Ishikawa (cell line): ENCODE data around the gene IFI35.

Experiments used
- CEBPB ChIP-seq: IDR thresholded peaks from 2 replicates; pipeline ENCODE4 v1.6.1; 2012
- CREB1 ChIP-seq: IDR thresholded peaks from 2 replicates; pipeline ENCODE4 v1.6.1; 2012; ENCODE audit warnings: low read depth
- EGR1 ChIP-seq: IDR thresholded peaks from 2 replicates; pipeline ENCODE4 v1.6.1; 2012
- EP300 ChIP-seq: IDR thresholded peaks from 2 replicates; pipeline ENCODE4 v1.6.1; 2012; ENCODE audit warnings: borderline replicate concordance
- FOXM1 ChIP-seq: IDR thresholded peaks from 2 replicates; pipeline ENCODE4 v1.6.1; 2012; ENCODE audit warnings: low read depth, borderline replicate concordance
- NFIC ChIP-seq: IDR thresholded peaks from 2 replicates; pipeline ENCODE4 v1.6.1; 2012
- RAD21 ChIP-seq: IDR thresholded peaks from 2 replicates; pipeline ENCODE4 v1.6.1; 2012; ENCODE audit warnings: low read depth
- TAF1 ChIP-seq: IDR thresholded peaks from 2 replicates; pipeline ENCODE4 v1.6.1; 2012; ENCODE audit warnings: low read depth, mild to moderate bottlenecking
- TCF12 ChIP-seq: IDR thresholded peaks from 2 replicates; pipeline ENCODE4 v1.6.1; 2012; ENCODE audit warnings: low read depth
- TEAD4 ChIP-seq: IDR thresholded peaks from 2 replicates; pipeline ENCODE4 v1.6.1; 2012
- YY1 ChIP-seq: IDR thresholded peaks from 2 replicates; pipeline ENCODE4 v1.6.1; 2012; ENCODE audit warnings: low read depth
- ZBTB7A ChIP-seq: IDR thresholded peaks from 2 replicates; pipeline ENCODE4 v1.6.1; 2012; ENCODE audit warnings: low read depth
- TF ChIP-seq, protein P1 (sequence below): IDR thresholded peaks from 2 replicates; pipeline ENCODE4 v1.6.1; 2012
- TF ChIP-seq, protein P2 (sequence below): IDR thresholded peaks from 2 replicates; pipeline ENCODE4 v1.6.1; 2012
- TF ChIP-seq, protein P3 (sequence below): IDR thresholded peaks from 2 replicates; pipeline ENCODE4 v1.6.1; 2012; ENCODE audit warnings: low read depth, mild to moderate bottlenecking

The IFI35 gene

DNA sequence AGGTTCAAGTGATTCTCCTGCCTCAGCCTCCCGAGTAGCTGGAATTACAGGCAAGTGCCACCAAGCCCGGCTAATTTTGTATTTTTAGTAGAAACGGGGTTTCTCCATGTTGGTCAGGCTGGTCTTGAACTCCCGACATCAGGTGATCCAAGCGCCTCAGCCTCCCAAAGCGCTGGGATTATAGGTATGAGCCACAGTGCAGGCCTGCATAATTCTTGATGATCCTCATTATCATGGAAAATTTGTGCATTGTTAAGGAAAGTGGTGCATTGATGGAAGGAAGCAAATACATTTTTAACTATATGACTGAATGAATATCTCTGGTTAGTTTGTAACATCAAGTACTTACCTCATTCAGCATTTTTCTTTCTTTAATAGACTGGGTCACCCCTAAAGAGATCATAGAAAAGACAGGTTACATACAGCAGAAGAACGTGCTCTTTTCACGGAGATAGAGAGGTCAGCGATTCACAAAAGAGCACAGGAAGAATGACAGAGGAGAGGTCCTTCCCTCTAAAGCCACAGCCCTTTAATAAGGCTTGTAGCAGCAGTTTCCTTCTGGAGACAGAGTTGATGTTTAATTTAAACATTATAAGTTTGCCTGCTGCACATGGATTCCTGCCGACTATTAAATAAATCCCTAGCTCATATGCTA, 56.5 kb downstream of the IFI35 start:
- TF ChIP-seq EP300 (no peak), TAF1 (no peak), TEAD4 (no peak), FOXM1 (no peak), CREB1 (no peak), ZBTB7A (no peak), YY1 (no peak), RAD21 (no peak), NFIC (no peak), TCF12 (no peak), CEBPB (no peak), EGR1 (no peak)
- TF ChIP-seq, protein P1, sequence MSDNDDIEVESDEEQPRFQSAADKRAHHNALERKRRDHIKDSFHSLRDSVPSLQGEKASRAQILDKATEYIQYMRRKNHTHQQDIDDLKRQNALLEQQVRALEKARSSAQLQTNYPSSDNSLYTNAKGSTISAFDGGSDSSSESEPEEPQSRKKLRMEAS: no peak
- TF ChIP-seq, protein P2, sequence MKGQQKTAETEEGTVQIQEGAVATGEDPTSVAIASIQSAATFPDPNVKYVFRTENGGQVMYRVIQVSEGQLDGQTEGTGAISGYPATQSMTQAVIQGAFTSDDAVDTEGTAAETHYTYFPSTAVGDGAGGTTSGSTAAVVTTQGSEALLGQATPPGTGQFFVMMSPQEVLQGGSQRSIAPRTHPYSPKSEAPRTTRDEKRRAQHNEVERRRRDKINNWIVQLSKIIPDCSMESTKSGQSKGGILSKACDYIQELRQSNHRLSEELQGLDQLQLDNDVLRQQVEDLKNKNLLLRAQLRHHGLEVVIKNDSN: no peak
- TF ChIP-seq, protein P3, sequence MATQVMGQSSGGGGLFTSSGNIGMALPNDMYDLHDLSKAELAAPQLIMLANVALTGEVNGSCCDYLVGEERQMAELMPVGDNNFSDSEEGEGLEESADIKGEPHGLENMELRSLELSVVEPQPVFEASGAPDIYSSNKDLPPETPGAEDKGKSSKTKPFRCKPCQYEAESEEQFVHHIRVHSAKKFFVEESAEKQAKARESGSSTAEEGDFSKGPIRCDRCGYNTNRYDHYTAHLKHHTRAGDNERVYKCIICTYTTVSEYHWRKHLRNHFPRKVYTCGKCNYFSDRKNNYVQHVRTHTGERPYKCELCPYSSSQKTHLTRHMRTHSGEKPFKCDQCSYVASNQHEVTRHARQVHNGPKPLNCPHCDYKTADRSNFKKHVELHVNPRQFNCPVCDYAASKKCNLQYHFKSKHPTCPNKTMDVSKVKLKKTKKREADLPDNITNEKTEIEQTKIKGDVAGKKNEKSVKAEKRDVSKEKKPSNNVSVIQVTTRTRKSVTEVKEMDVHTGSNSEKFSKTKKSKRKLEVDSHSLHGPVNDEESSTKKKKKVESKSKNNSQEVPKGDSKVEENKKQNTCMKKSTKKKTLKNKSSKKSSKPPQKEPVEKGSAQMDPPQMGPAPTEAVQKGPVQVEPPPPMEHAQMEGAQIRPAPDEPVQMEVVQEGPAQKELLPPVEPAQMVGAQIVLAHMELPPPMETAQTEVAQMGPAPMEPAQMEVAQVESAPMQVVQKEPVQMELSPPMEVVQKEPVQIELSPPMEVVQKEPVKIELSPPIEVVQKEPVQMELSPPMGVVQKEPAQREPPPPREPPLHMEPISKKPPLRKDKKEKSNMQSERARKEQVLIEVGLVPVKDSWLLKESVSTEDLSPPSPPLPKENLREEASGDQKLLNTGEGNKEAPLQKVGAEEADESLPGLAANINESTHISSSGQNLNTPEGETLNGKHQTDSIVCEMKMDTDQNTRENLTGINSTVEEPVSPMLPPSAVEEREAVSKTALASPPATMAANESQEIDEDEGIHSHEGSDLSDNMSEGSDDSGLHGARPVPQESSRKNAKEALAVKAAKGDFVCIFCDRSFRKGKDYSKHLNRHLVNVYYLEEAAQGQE: no peak
